NCI-H187 treated with DMSO at 0.1 percent for 48 hours (cell line): ENCODE data around the gene ZNF831.

Experiments used
- DNase-seq: peaks from one replicate; lab custom pipeline; 2025; lab: John Stamatoyannopoulos, UW

ZNF831 gene

GRCh38 chr20:59305908-59306655 lies 142.5 kb downstream of the ZNF831 start:
- DNase-seq: no peak

DNA sequence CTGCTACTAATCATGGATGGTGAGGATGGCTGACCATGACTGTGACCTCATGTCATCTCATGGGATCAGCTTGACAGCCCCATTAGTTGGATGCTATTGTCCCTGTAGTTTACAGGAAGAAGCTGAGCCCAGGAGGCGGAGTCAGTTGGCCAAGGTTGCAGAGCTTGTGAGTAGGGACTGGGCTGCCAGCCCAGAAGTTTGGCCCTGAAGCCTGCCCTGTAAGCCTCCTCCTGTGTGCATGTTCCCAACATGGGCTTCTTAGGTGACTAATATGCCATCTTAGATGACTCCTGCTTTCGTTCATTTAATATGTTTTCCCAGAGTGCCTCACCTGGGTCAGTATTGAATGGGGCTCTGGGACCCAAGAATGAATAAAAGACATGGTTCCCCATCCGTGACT lies 143.6 kb downstream of the ZNF831 start:
- DNase-seq: no peak
